Peyer's patch (tissue), 4 donors: ENCODE data around the gene MICALL1. TPM values are rescaled to one million over a fixed set of nuclear protein-coding genes. Genes with fewer than 3 reads are reported as not detected.

Source experiments
- DNase-seq, 3 donors: peaks; one replicate each; pipeline ENCODE4 v3.0.0-alpha.2; 2017 to 2019
- H3K27ac ChIP-seq, 4 donors: fragments of 200-600 bp; sonication (generic); one replicate each; pipeline ENCODE4 v1.5.1; 2016 to 2019
- H3K27me3 ChIP-seq, 2 donors: fragments of 200-600 bp; sonication (generic); one replicate each; pipeline ENCODE4 v1.5.1; 2019
- H3K36me3 ChIP-seq, 3 donors: fragments of 200-600 bp; sonication (generic); one replicate each; pipeline ENCODE4 v1.5.1; 2016 to 2019
- H3K4me1 ChIP-seq, 4 donors: fragments of 200-600 bp; sonication (generic); one replicate each; pipeline ENCODE4 v1.5.1; 2016 to 2019
- H3K4me3 ChIP-seq, 4 donors: fragments of 200-600 bp; sonication (generic); 1 replicate in 3 of 4; 2 replicates in 1 of 4; pipeline ENCODE4 v1.5.1; 2016 to 2019; ENCODE audit warnings: mild to moderate bottlenecking in 1 of 4
- H3K9me3 ChIP-seq, 4 donors: fragments of 200-600 bp; sonication (generic); one replicate each; pipeline ENCODE4 v1.5.1; 2016 to 2019; ENCODE audit warnings: mild to moderate bottlenecking in 1 of 4
- POLR2A ChIP-seq, 2 donors: fragments of 450-650 bp; IDR thresholded peaks; one replicate each; pipeline ENCODE4 v1.5.1; 2017; ENCODE audit warnings: antibody characterized with exemption in 2 of 2, mild to moderate bottlenecking in 2 of 2, moderate library complexity in 2 of 2
- total RNA-seq, 4 donors: library from RNA; depleted of rRNA; stranded (reverse); fragments of >200 nt; gene quantifications; one replicate each; pipeline ENCODE4 v1.1.0, GENCODE V29; 2016
- TF ChIP-seq, protein P1 (sequence below), 6 experiments: fragments of 450-650 bp in 4 of 6; fragments of 200-600 bp in 2 of 6; sonication (generic) in 1 of 6; IDR thresholded peaks; one replicate each; pipeline ENCODE4 v1.5.1; 2017 to 2019; ENCODE audit warnings: antibody characterized with exemption in 6 of 6, mild to moderate bottlenecking in 3 of 6, moderate library complexity in 1 of 6

Gene MICALL1
- total RNA-seq, 4 donors from 2014 or later, result 24.5 to 49.0 (median 31.8) TPM

DNA sequence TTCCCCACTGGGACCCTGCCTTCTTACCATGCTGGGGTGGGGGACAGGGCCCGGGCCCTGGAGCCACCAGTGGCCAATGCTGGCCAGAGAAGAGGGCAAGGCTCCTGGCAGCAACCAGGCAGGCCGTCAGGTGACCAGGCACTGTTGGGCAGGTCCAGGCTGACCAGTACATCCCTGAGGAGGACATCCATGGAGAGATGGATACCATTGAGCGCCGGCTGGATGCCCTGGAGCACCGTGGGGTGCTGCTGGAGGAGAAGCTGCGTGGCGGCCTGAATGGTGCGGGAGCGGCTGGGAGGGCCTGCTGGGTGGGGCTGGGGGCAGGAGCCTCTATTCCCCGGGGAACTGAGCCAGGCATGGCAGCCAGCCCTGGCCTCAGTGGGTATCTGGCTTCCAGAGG is 26.3 kb downstream of the MICALL1 start:
- Histone ChIP-seq H3K4me3 (no peak overlapping the region), H3K27me3 (no peaks in the 10 kb centered on the region), H3K9me3 (no peaks in the 10 kb centered on the region), H3K4me1 (peaks cover 0 to 16% (median 4%) of the 10 kb centered on the region in 4 donors), H3K36me3 (peaks cover 0 to 60% (median 0%) of the 10 kb centered on the region in 3 donors), H3K27ac (no peak overlapping the region)
- DNase-seq, result no peak
- TF ChIP-seq, protein P1, sequence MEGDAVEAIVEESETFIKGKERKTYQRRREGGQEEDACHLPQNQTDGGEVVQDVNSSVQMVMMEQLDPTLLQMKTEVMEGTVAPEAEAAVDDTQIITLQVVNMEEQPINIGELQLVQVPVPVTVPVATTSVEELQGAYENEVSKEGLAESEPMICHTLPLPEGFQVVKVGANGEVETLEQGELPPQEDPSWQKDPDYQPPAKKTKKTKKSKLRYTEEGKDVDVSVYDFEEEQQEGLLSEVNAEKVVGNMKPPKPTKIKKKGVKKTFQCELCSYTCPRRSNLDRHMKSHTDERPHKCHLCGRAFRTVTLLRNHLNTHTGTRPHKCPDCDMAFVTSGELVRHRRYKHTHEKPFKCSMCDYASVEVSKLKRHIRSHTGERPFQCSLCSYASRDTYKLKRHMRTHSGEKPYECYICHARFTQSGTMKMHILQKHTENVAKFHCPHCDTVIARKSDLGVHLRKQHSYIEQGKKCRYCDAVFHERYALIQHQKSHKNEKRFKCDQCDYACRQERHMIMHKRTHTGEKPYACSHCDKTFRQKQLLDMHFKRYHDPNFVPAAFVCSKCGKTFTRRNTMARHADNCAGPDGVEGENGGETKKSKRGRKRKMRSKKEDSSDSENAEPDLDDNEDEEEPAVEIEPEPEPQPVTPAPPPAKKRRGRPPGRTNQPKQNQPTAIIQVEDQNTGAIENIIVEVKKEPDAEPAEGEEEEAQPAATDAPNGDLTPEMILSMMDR (IDR thresholded peaks at IDR 0.05), result no peak
- no peak for TF ChIP-seq POLR2A (IDR thresholded peaks at IDR 0.05)

DNA sequence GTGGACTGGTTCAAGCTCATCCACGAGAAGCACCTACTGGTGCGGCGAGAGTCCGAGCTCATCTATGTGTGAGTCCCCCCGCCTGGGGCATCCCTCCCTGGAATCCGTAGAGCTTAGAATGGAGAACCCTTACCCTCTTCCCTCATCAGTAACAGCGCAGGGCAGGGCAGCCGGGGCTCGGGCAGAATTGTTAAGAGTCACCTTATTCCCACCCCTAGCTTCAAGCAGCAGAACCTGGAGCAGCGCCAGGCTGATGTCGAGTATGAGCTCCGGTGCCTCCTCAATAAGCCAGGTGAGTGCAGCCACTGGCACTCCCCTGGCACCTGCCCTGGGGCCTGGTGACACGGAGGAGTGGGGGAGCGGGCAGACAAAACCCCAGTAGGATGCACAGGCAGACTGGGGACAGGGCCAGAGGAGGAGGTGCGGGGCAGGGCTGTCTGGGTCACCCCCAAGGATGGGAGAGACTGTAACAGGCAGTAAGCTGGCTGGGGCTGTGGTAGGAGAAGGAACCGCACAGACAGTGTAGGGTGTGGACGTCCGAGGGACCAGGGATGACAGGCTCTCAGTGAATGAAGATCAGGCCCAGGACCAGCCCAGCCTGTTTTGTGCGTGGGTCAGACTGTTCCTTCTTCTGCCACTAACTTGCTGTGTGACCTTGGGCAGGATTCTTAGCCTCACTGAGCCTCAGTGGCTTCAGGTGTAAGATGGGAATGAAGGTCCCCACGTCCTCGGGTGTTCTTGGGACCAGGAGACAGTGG is 26.9 kb downstream of the MICALL1 start:
- Histone ChIP-seq H3K9me3 (no peaks in the 10 kb centered on the region), H3K4me3 (no peak overlapping the region), H3K36me3 (peaks cover 0 to 60% (median 0%) of the 10 kb centered on the region in 3 donors), H3K4me1 (peaks cover 0 to 16% (median 4%) of the 10 kb centered on the region in 4 donors), H3K27ac (peak overlapping the region in 3 of 4 donors; percentile 21 to 65 (median 56)), H3K27me3 (no peaks in the 10 kb centered on the region)
- TF ChIP-seq POLR2A (IDR thresholded peaks at IDR 0.05), result no peak
- TF ChIP-seq, protein P1 (IDR thresholded peaks at IDR 0.05), result no peak
- DNase-seq, result no peak

DNA sequence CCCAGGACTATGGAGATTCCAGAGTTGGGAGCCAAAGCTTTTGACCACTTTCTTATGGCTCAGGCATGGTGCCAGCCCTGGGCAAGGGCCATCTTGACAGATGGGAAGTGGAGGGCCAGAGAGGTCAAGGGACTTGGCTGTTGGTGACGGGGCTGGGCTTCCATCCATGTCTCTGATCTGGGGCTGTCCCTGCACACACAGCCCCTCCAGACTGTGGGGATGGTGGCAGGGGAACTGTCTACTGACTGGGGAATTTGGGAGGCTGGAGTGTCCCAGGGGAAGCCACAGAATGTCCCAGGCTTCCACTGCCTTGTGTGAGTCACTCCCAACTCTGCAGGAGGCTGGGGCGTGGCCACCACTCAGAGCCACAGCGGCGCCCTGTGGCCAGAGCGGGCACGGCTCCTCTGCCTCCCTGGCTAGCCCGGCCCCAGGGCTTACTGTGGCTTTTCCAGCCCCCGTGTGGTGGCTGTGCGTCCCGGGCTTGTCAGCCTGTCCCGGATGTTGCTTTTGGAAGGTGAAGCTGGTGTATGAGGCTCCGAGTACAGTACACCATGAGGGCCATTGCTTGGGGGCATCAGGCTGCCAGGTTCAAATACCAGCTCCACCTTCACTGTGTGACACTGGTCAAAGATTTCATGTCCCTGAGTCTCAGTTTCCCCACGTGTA is 27.7 kb downstream of the MICALL1 start:
- Histone ChIP-seq H3K4me1 (peaks cover 0 to 16% (median 4%) of the 10 kb centered on the region in 4 donors), H3K27me3 (no peaks in the 10 kb centered on the region)

DNA sequence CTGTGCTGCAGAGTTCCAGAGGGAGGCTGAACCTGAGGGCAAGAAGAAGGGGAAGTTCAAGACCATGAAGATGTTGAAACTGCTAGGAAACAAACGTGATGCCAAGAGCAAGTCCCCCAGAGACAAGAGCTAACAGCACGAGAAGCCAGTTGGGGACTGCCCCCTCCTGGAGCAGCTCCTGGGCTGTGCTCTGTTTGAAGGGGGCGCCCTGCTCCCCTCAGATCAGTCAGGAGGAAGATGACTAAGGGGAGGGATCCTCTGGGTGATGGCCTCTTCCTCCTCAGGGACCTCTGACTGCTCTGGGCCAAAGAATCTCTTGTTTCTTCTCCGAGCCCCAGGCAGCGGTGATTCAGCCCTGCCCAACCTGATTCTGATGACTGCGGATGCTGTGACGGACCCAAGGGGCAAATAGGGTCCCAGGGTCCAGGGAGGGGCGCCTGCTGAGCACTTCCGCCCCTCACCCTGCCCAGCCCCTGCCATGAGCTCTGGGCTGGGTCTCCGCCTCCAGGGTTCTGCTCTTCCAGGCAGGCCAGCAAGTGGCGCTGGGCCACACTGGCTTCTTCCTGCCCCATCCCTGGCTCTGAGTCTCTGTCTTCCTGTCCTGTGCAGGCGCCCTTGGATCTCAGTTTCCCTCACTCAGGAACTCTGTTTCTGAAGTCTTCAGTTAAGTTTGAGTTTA is 34.7 kb downstream of the MICALL1 start:
- H3K36me3 ChIP-seq, result peaks cover 0 to 52% (median 0%) of the 10 kb centered on the region in 3 donors
- H3K27me3 ChIP-seq, result no peaks in the 10 kb centered on the region
- H3K4me3 ChIP-seq, result no peak overlapping the region
- H3K9me3 ChIP-seq, result no peaks in the 10 kb centered on the region
- H3K4me1 ChIP-seq, result no peaks in the 10 kb centered on the region
- no peak overlapping the region for H3K27ac ChIP-seq
- TF ChIP-seq, protein P1 (IDR thresholded peaks at IDR 0.05), result no peak
- no peak for TF ChIP-seq POLR2A (IDR thresholded peaks at IDR 0.05)
- DNase-seq, result no peak

More for the DNA sequence above, 27.7 kb downstream of the MICALL1 start:
- TF ChIP-seq POLR2A (IDR thresholded peaks at IDR 0.05), result no peak
- TF ChIP-seq, protein P1 (IDR thresholded peaks at IDR 0.05), result peak; percentile 81 to 99 (median 94)
- H3K27ac ChIP-seq, result peak overlapping the region in 3 of 4 donors; percentile 8 to 65 (median 56)
- H3K36me3 ChIP-seq, result peaks cover 0 to 56% (median 0%) of the 10 kb centered on the region in 3 donors
- DNase-seq, result peak; percentile 84 to 94 (median 94)
- H3K9me3 ChIP-seq, result no peaks in the 10 kb centered on the region
- H3K4me3 ChIP-seq, result no peak overlapping the region

DNA sequence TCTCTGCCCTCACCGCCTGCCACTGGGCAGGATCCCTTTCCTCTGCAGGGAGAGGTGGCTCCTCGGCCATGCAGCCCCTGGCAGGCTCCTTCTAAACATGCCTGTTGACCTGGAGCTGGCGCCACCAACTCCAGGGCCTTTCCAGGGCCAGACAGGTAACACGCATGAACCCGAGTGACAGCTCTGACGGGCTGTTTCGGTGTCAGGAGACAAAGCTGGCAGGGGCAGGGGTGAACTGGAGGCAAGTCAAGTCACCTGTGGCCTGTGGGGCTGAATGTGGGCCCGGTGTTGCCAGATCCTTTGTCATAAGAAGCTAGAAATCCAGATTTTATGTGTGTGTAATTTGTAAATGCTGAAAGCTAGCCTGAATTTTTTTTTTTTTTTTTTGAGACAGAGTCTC is 36.0 kb downstream of the MICALL1 start:
- no peaks in the 10 kb centered on the region for H3K27me3 ChIP-seq
- TF ChIP-seq, protein P1 (IDR thresholded peaks at IDR 0.05), result no peak
- no peak for TF ChIP-seq POLR2A (IDR thresholded peaks at IDR 0.05)
- no peak overlapping the region for H3K27ac ChIP-seq
- no peak for DNase-seq
- H3K9me3 ChIP-seq, result no peaks in the 10 kb centered on the region
- no peaks in the 10 kb centered on the region for H3K4me1 ChIP-seq
- no peak overlapping the region for H3K4me3 ChIP-seq
- peaks cover 0 to 45% (median 0%) of the 10 kb centered on the region in 3 donors for H3K36me3 ChIP-seq
